Measurements from ENCODE around the gene ZNF221.
A peak's percentile ranks its signal among the peaks of the same experiment; 100 is the strongest.

The ZNF221 gene

GRCh38 chr19:43934055-43934984 lies 16.7 kb upstream of the ZNF221 start:
- peak overlapping the region; percentile 84 for H3K4me3 ChIP-seq (ENCODE audit: low read depth, low read length)
- TF ChIP-seq CTCF (IDR thresholded peaks at IDR 0.05; ENCODE audit: insufficient read depth, low read length, missing control alignments), result peak; percentile 6
- DNase-seq (ENCODE audit: low read depth, low spot score), result no peak
- POLR2A ChIA-PET, result interaction anchor here (0.9 to 1.6 kb wide), 4 partner anchors 17 to 160 kb away, joined by 3 to 13 read pairs (median 5); partner anchors contain the start of genes ZNF221, ZNF222 and ZNF224
- CTCF ChIA-PET, result interaction anchor here (1.6 kb wide), 1 partner anchor 17 kb away, joined by 7 read pairs; the partner anchor contains the start of gene ZNF221

GRCh38 chr19:43934985-43935708 lies 15.9 kb upstream of the ZNF221 start, which contains the start of gene ZNF45:
Gene ZNF45 (minus strand): TSS chr19:43935282. CDS start chr19:43922185, 13,097 bp downstream.
- CTCF ChIA-PET, result interaction anchor here (0.6 to 1.6 kb wide), 3 partner anchors 13 to 47 kb away, joined by 3 to 7 read pairs (median 3); partner anchors contain the start of gene ZNF221
- DNase-seq (ENCODE audit: low read depth, low spot score), result peak; percentile 26
- POLR2A ChIA-PET, result interaction anchor here (0.9 to 1.6 kb wide), 4 partner anchors 16 to 159 kb away, joined by 3 to 13 read pairs (median 5); partner anchors contain the start of genes ZNF221, ZNF222 and ZNF224
- TF ChIP-seq CTCF (IDR thresholded peaks at IDR 0.05; ENCODE audit: insufficient read depth, low read length, missing control alignments), result no peak
- peak within 1 kb of the TSS; percentile 84 for H3K4me3 ChIP-seq (ENCODE audit: low read depth, low read length)

GRCh38 chr19:43936188-43936587 lies 14.8 kb upstream of the ZNF221 start:
- ChIA-PET POLR2A (no interaction called here), CTCF (interaction anchor here (0.6 to 1.1 kb wide), 2 partner anchors 12 to 46 kb away, joined by 3 read pairs; no protein-coding TSS in a partner anchor)

GRCh38 chr19:43939557-43940260 lies 11.3 kb upstream of the ZNF221 start:
- TF ChIP-seq CTCF (IDR thresholded peaks at IDR 0.05; ENCODE audit: insufficient read depth, low read length, missing control alignments), result no peak
- no peak for DNase-seq (ENCODE audit: low read depth, low spot score)
- ChIA-PET POLR2A (no interaction called here), CTCF (no interaction called here)
- H3K4me3 ChIP-seq (ENCODE audit: low read depth, low read length), result no peak overlapping the region

More at GRCh38 chr19:43936188-43936587, 14.8 kb upstream of the ZNF221 start:
- no peak for DNase-seq (ENCODE audit: low read depth, low spot score)
- no peak overlapping the region for H3K4me3 ChIP-seq (ENCODE audit: low read depth, low read length)
- no peak for TF ChIP-seq CTCF (IDR thresholded peaks at IDR 0.05; ENCODE audit: insufficient read depth, low read length, missing control alignments)

- ChIA-PET POLR2A (no interaction called here), CTCF (no interaction called here)
- no peak for TF ChIP-seq CTCF (IDR thresholded peaks at IDR 0.05; ENCODE audit: insufficient read depth, low read length, missing control alignments)
- no peak overlapping the region for H3K4me3 ChIP-seq (ENCODE audit: low read depth, low read length)
- no peak for DNase-seq (ENCODE audit: low read depth, low spot score)
Observed at GRCh38 chr19:43940719-43941118, 10.3 kb upstream of the ZNF221 start.
